Measurements from ENCODE around the gene AMN.

- no peak for TF ChIP-seq CTCF (conservative IDR thresholded peaks at IDR 0.05; ENCODE audit: low read depth in 2 of 2)
- no peak for TF ChIP-seq CREB1 (CRISPR knock-in tag; IDR thresholded peaks at IDR 0.05; ENCODE audit: low read depth)
- no peak for TF ChIP-seq ZNF114 (CRISPR knock-in tag; IDR thresholded peaks at IDR 0.05)
- no peak for TF ChIP-seq EZH2 (IDR thresholded peaks at IDR 0.05; ENCODE audit: low read depth, unreplicated experiment)
- TF ChIP-seq POLR2AphosphoS5 (IDR thresholded peaks at IDR 0.05; ENCODE audit: low read depth): no peak
- TF ChIP-seq REST (IDR thresholded peaks at IDR 0.05; ENCODE audit: unreplicated experiment): no peak
- TF ChIP-seq EZH2phosphoT487 (IDR thresholded peaks at IDR 0.05; ENCODE audit: unreplicated experiment): no peak
- no peak for TF ChIP-seq STAT1 (IDR thresholded peaks at IDR 0.05; ENCODE audit: unreplicated experiment)
- no peak for TF ChIP-seq ETS1 (IDR thresholded peaks at IDR 0.05)
These were observed 36.6 kb upstream of the AMN start for GRCh38 chr14:102885737-102886447.

Measured in GM23338 (cell line).